NCI-H345 treated with DMSO at 0.1 percent for 48 hours (cell line): ENCODE measurements around the gene PPIL1.
"Not testable (repeated sequence)": the region's sequence is repeated elsewhere in the genome, so short reads cannot be mapped to it uniquely, and the experiment has no call there.

Experiments used
- DNase-seq: peaks from one replicate; lab custom pipeline; 2025; ENCODE audit not compliant: unreplicated experiment; lab: John Stamatoyannopoulos, UW

PPIL1 gene

DNA sequence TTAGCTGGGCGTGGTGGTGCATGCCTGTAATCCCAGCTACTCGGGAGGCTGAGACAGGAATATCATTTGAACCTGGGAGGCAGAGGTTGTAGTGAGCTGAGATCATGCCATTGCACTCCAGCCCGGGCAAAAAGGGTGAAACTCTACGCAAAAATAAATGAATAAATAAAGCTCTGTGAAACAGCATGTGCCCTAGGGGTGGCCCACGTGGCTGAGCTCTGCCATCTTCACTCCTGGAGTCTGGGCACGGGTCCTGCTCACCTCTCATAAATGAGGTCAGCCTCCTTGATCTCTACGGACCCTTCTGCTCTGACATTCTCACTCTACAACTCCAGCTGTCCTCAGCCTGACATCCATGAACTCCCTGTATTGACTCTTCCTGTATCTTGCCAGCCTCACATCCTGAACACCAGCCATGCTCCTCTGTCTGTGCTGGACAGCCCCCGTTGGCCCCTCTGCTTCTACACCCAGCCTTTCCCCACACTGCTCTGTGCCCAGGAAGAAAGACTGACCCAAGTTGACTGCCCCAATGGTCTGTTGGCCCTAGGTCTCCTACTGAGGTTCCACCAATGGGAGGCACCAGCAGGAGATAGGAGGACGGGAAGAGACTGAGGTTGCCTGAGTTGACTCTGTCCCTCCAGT is 57.3 kb downstream of the PPIL1 start:
- DNase-seq = no peak

DNA sequence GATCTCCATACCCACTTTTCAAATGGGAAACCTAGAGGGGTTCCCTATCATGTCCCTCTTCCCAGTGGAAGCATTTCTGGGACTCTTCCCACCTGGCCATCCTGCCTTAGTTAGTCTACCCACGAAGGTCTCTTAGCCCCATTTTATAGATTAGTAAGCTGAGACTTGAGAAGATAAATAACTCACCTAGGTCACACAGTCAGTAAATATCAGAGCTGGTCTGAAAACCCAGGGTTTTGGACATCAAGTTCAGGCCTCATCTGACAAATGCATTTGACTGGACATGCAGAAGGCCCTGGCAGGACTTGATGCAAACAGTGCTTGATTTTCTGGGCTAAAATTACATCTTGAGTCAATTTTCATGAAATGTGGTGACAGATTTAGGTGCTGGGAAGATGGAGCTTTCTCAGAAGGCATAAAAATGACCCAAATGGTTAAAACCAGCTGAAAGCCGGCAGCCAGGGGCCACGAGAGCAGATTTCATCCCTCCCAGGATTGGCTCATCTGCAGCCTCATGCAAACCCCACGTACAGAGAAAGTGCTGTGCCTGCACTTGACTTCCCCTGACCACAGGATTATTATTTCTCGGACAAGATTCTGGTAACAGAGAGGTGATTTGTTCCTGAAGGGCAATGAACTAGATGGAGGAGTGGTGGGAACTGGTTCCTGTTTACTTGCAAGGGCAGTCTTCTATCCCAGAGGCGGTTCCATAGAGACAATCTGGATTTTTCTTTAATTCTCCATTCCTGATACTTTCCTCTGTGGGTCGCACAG is 58.5 kb downstream of the PPIL1 start:
- DNase-seq = no peak

DNA sequence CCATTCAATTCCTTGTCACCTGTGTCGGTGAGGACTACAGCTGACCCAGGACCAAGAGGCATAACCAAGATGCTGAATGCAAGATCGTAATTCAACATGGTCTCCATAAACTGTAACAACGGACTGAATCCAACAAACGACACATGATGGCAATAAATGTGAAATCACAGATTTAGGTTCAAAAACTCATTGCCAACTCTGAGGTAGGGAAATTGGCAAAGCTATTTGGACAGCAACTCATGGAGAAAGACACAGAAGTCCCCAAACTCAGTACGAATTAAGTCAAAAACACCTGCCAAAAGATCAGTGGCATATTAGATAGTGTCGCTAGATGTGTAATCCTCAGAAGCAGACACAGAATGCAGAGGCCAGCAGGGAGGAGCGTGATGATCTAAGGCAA is 60.4 kb downstream of the PPIL1 start:
- no peak for DNase-seq

DNA sequence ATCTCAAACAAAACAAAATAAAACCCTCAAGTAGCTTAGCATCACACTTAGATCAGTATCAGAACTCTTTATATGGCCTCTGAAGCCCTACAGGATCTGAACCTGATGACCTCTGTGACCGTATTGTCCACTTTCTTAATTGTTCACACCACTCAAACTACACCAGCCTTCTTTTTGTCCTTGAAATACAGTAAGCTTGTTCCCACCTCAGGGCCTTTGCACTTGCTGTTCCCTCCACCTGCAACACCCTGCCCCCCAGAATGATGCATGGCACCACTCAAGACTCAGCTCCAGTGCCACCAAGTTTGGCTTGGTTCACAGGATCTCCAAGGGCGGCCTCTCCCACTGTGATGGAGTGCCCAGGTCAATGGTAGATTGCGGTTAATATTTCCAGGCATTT is 61.1 kb downstream of the PPIL1 start:
- no peak for DNase-seq

DNA sequence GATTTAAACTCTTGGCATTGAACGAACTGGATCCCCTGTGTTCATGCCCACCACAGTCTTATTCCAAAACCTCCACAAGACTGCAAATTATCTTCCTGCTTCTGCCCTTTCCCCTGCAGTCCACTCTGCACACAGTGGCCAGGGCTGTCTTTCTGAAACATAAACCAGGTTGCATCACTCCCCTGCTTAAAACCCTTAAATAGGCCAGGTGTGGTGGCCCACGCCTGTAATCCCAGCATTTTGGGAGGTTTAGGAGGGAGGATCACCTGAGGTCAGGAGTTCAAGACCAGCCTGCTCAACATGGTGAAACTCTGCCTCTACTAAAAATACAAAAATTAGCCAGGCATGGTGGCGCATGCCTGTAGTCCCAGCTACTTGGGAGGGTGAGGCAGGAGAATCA is 61.6 kb downstream of the PPIL1 start:
- not testable (repeated sequence) for DNase-seq

DNA sequence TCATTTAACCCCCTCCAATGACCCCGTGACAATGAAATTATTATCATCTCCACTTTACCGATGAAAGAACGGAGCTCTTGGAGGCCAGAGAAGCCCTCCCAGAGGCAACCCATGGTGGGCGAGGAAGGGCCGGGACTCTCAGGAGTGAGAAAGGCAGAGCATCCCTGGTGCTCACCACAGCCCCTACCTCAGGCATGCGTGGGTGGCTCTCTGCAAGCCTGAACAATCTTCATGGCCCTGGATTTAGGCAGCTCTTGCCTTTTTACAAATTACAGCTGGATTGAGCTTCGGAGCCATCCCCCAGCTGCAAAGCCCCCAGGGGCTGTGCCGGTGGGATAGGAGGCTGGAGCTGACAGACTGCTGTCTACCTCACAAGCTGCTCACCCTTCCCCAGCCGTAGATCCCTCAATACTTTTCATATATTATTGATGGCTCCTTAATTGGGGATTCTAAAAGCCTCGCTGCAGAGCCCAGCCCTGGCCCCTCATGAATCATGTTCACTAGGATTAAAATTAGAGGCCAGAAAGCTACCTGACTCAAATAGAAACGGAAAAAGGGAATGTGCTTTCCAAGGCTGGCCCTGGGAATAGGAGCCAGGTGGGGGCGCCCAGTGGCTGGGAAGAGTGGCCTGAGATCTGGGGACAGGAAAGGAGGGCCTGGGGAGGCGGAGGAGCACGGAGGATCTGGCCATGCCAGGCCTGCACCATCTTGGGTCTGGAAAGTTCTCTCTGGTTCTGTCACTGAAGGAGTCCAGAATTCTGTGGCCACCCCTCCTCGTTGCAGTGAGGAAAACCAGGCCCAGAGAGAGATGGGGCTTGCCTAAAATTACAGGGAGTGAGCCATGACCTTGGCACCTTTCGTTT is 64.4 kb downstream of the PPIL1 start:
- DNase-seq = no peak

DNA sequence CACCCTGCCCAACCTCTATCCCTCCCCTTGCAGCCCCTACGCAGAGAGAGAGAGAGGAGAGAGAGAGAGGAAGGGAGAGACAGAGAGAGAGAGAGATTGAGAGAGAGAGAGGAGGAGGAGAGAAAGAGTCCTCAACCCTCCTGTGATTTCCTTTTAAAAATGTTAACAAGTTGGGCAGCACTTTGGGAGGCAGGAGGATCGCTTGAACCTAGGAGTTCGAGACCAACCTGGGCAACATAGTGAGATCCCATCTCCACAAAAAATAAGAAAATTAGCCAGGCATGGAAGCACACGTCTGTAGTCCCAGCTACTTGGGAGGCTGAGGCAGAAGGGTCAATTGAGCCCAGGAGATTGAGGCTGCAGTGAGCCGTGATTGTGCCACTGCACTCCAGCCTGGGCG is 65.4 kb downstream of the PPIL1 start:
- no peak for DNase-seq

DNA sequence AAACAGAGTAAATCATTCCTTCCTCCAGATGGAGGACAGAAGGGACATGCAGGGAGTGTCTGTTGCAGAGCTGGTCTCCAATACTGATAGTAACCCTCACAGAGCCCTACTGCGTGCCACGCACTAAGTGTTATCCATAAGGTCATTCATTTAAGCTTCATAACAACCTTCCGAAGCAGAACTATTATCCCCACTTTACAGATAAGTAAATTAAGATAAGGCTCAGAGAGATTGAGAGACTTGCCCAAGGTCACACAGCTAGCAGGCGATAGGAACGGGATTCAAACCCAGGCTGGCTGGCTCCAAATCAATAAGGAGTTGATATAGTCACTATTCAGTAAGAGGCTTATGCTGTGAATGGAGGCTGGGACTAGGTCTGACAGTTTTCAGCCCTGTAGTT is 66.0 kb downstream of the PPIL1 start:
- DNase-seq = no peak

DNA sequence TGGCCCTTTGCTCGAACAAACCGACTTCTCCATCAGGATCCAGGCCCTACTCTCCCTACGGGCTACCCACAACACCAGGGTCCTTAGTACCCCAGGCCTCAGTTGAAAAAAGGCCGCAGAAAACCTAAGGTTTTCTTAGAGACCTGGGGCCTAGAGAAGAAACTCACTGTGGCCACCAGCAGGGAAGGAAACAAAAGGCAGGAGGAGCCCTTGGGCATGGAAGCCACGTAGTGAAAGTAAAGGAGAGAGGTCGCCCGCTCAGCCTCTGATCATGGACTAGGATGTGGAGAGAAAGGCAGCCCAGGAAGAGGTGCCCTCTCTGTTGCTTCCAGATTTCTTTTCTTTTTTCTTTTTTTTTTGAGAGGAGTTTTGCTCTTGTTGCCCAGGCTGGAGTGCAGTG is 66.9 kb downstream of the PPIL1 start:
- no peak for DNase-seq

DNA sequence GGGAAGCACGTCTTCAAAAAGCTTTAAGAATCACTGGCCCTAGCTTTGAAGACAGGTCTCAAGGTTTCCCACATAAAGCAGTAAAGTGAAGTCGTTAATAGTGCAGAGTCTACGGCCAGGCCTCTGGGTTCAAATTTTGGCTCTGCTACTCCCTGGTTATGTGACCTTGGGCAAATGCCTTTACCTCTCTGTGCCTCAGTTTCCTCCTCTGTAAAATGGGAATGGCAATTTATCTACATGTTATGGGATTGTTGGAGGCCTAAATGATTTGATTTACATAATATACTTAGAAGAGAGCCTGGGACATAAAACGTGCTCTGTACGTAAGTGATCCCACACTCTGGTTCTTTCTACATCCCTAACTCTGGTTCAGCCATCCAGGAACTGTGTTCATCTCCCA is 67.5 kb downstream of the PPIL1 start:
- DNase-seq = no peak

DNA sequence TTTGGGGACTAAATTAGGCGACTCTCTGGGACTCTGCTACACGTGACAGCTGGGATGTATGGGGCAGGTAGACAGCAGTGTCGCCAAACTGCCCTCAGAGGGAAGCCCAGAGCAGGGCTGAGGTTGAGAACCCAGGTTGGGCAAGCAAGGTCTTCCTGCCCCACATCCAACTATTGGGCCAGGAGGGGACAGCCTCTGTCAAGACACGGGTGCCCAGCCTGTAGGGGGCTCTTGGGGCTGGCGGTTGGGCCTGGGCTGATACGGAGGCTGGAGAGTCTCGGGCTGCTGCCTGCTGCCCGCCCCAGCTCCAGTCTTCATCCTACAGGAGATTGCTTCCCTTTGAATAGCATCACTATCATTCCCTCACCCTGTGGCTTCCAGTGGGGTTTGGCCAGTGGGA is 68.7 kb downstream of the PPIL1 start:
- no peak for DNase-seq

DNA sequence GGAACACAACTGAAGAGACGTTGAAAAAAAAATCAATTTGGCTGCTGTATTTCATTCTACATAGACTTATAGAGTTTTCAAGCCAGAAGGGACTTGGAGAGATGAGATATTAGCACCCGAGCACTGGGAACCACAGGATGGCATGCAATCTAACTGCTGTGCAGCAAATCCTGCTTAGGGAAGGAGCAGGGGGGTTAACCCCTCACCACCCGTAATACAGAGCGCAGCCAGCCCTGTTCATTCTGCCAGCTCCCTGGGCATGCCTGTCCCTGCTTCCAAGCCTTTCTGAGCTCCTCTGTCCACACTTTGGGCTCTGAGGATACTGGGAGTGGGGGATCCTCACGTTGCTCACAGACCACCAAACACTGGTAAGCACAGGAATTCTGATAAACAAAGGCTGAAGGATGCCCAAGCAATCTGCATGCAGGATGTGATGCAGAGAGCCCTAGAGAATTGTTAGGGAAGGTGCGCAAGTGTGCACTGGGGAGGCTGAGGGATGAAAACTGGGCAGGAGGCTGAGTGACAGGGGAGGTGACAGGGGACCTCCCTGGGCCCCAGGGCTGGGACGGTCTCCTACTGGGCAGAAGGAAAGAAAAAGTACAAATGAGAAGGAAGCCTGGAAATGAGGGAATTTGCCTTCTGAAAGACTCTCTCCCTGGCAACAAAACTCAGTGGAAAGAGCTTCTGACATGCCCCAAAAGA is 69.4 kb downstream of the PPIL1 start:
- DNase-seq = no peak
